Measurements from ENCODE around the gene KIAA1671. TPM values are rescaled to one million over a fixed set of nuclear protein-coding genes. Genes with fewer than 3 reads are reported as not detected.
"Not testable (repeated sequence)": the region's sequence is repeated elsewhere in the genome, so short reads cannot be mapped to it uniquely, and the experiment has no call there.

Gene KIAA1671
- total RNA-seq, 1 donor from 2014 or later, result 8.3 TPM

DNA sequence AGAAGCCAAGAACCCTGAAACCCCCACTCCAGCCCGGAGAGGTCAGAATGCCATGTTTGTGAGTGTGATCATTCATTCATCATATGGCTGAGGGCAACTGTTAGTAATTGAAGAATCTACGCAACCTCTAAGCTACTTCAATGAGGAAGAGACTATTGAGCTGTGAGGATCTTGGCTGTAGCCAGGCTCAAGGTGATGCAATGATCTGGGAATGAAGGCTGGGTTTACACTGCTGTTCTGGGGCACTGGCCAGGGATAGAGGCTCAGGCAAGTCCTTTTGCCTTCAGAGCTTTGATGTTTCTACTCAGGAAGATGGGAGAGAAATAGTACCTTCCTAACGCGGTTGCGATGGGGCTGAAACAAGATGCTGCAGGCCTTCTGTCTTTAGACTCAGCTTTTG, 279.8 kb downstream of the KIAA1671 start:
- DNase-seq (ENCODE audit: extremely low spot score, unreplicated experiment), result no peak
- H3K36me3 Mint-ChIP-seq (ENCODE audit: unreplicated experiment), result no peaks in the 10 kb centered on the region
- TF ChIP-seq, protein P1, sequence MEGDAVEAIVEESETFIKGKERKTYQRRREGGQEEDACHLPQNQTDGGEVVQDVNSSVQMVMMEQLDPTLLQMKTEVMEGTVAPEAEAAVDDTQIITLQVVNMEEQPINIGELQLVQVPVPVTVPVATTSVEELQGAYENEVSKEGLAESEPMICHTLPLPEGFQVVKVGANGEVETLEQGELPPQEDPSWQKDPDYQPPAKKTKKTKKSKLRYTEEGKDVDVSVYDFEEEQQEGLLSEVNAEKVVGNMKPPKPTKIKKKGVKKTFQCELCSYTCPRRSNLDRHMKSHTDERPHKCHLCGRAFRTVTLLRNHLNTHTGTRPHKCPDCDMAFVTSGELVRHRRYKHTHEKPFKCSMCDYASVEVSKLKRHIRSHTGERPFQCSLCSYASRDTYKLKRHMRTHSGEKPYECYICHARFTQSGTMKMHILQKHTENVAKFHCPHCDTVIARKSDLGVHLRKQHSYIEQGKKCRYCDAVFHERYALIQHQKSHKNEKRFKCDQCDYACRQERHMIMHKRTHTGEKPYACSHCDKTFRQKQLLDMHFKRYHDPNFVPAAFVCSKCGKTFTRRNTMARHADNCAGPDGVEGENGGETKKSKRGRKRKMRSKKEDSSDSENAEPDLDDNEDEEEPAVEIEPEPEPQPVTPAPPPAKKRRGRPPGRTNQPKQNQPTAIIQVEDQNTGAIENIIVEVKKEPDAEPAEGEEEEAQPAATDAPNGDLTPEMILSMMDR (IDR thresholded peaks at IDR 0.05), result no peak
- peaks cover 4% of the 10 kb centered on the region for H3K4me1 Mint-ChIP-seq (ENCODE audit: unreplicated experiment)
- H3K27ac Mint-ChIP-seq (ENCODE audit: unreplicated experiment), result no peak overlapping the region
- no peaks in the 10 kb centered on the region for H3K9me3 Mint-ChIP-seq (ENCODE audit: unreplicated experiment)
- peaks cover 16% of the 10 kb centered on the region for H3K27me3 Mint-ChIP-seq (ENCODE audit: unreplicated experiment)
- no peak overlapping the region for H3K4me3 Mint-ChIP-seq (ENCODE audit: unreplicated experiment)

- H3K9me3 Mint-ChIP-seq (ENCODE audit: unreplicated experiment); H3K4me1 Mint-ChIP-seq (ENCODE audit: unreplicated experiment); H3K36me3 Mint-ChIP-seq (ENCODE audit: unreplicated experiment); DNase-seq (ENCODE audit: extremely low spot score, unreplicated experiment); H3K27ac Mint-ChIP-seq (ENCODE audit: unreplicated experiment); H3K4me3 Mint-ChIP-seq (ENCODE audit: unreplicated experiment): not testable (repeated sequence)
- peaks cover 20% of the 10 kb centered on the region for H3K27me3 Mint-ChIP-seq (ENCODE audit: unreplicated experiment)
Measured at GRCh38 chr22:25233706-25234105, 281.2 kb downstream of the KIAA1671 start.

- Mint-ChIP-seq H3K4me3 (ENCODE audit: unreplicated experiment) (no peak overlapping the region), H3K27ac (ENCODE audit: unreplicated experiment) (no peak overlapping the region), H3K36me3 (ENCODE audit: unreplicated experiment) (no peaks in the 10 kb centered on the region), H3K4me1 (ENCODE audit: unreplicated experiment) (peaks cover 4% of the 10 kb centered on the region), H3K9me3 (ENCODE audit: unreplicated experiment) (no peaks in the 10 kb centered on the region), H3K27me3 (ENCODE audit: unreplicated experiment) (peaks cover 24% of the 10 kb centered on the region)
- TF ChIP-seq, protein P1 (IDR thresholded peaks at IDR 0.05), result peak; percentile 71
- DNase-seq (ENCODE audit: extremely low spot score, unreplicated experiment), result peak; percentile 90
Measured at GRCh38 chr22:25235547-25236290, 283.2 kb downstream of the KIAA1671 start.

DNA sequence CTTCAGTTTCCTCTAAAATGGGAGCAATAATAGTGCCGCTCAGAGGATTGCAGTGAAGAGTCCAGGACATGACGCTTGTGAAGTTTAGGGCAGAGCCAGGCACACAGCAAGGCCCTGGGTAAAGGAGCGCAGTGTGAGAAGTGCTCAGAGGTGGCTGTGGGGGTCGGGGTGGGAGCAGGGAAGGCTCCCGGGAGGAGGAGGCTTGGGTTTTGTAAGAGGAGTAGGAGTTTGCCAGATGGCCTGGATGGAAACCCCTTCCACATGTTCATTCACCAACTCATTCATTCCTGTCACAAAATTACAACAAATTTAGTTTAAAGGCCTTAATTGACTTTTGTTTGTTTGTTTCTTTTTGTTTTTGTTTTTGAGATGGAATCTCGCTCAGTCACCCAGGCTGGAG, 283.9 kb downstream of the KIAA1671 start:
- Mint-ChIP-seq H3K9me3 (ENCODE audit: unreplicated experiment) (no peaks in the 10 kb centered on the region), H3K27me3 (ENCODE audit: unreplicated experiment) (peaks cover 29% of the 10 kb centered on the region), H3K4me3 (ENCODE audit: unreplicated experiment) (no peak overlapping the region), H3K4me1 (ENCODE audit: unreplicated experiment) (peaks cover 4% of the 10 kb centered on the region), H3K36me3 (ENCODE audit: unreplicated experiment) (no peaks in the 10 kb centered on the region), H3K27ac (ENCODE audit: unreplicated experiment) (no peak overlapping the region)
- DNase-seq (ENCODE audit: extremely low spot score, unreplicated experiment), result no peak
- TF ChIP-seq, protein P1 (IDR thresholded peaks at IDR 0.05), result no peak

DNA sequence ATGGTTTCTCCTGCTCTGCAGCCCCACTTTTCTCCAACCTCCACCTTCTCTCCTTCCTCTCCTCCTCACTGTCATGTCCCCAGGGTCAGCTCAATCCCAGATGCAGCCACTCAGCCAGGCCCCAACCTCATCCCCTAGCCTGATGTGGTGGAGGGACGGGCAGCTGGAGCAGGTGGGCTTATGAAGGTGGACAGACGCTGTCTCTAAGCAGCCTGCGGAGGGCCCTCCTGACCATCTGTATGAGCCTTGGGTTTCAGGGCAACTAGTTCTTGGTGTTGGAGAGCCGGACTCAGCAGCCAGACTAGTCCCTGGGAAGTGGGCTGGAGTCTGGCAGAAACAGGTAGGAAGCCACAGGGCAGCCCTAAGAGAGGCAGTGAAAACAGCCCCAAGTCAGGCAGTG, 285.0 kb downstream of the KIAA1671 start:
- Mint-ChIP-seq H3K4me3 (ENCODE audit: unreplicated experiment) (no peak overlapping the region), H3K27me3 (ENCODE audit: unreplicated experiment) (peaks cover 29% of the 10 kb centered on the region), H3K27ac (ENCODE audit: unreplicated experiment) (no peak overlapping the region), H3K9me3 (ENCODE audit: unreplicated experiment) (no peaks in the 10 kb centered on the region), H3K36me3 (ENCODE audit: unreplicated experiment) (no peaks in the 10 kb centered on the region), H3K4me1 (ENCODE audit: unreplicated experiment) (peaks cover 4% of the 10 kb centered on the region)
- DNase-seq (ENCODE audit: extremely low spot score, unreplicated experiment), result no peak
- TF ChIP-seq, protein P1 (IDR thresholded peaks at IDR 0.05), result no peak

DNA sequence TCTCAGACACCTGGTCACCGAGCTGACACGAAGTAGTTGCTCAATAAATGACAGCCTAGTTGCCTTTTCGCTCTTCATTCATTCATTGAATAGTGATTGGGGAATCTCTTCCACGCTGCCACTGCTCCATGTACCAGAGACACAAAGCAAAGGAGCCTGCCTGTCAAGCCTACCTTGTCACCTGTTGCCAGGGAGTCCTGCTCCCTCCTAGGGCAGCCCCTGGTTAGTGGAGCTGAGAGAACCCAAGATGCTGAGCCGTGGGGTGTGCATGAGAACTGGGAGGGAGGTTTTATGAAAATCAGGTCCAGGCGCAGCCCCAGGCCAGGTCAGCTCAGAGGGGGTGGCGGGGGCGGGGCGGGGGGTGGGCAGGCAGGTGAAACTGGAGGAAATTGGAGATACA, 285.5 kb downstream of the KIAA1671 start:
- H3K4me3 Mint-ChIP-seq (ENCODE audit: unreplicated experiment); H3K36me3 Mint-ChIP-seq (ENCODE audit: unreplicated experiment); H3K4me1 Mint-ChIP-seq (ENCODE audit: unreplicated experiment); H3K9me3 Mint-ChIP-seq (ENCODE audit: unreplicated experiment); H3K27ac Mint-ChIP-seq (ENCODE audit: unreplicated experiment); DNase-seq (ENCODE audit: extremely low spot score, unreplicated experiment): not testable (repeated sequence)
- peaks cover 29% of the 10 kb centered on the region for H3K27me3 Mint-ChIP-seq (ENCODE audit: unreplicated experiment)

Other genes with a start within 250 kb of the KIAA1671 start
- gene PIWIL3, start 178.0 kb upstream of the KIAA1671 start, total RNA-seq, result not detected in 2 replicates
- gene SGSM1, start 146.5 kb upstream of the KIAA1671 start, total RNA-seq, result not detected in 2 replicates
- not detected in 2 replicates for gene LHFPL7, start 6.0 kb upstream of the KIAA1671 start, total RNA-seq
- gene CRYBB3, start 247.1 kb downstream of the KIAA1671 start, total RNA-seq, result not detected in 2 replicates